SKM-1 (cell line): ENCODE results near the gene WWOX.
"Not testable (repeated sequence)": the region's sequence is repeated elsewhere in the genome, so short reads cannot be mapped to it uniquely, and the experiment has no call there.

Experiments
- DNase-seq: peaks from one replicate; lab custom pipeline; 2025; ENCODE audit not compliant: unreplicated experiment; lab: John Stamatoyannopoulos, UW

WWOX gene

GRCh38 chr16:79026117-79026516 is 926.7 kb downstream of the WWOX start:
- no peak for DNase-seq

- DNase-seq: no peak
These were observed 937.1 kb downstream of the WWOX start for GRCh38 chr16:79036541-79036940.

- DNase-seq: no peak
These were observed 938.3 kb downstream of the WWOX start for GRCh38 chr16:79037521-79038373.

- no peak for DNase-seq
These were observed 941.8 kb downstream of the WWOX start for GRCh38 chr16:79041206-79041605.

DNA sequence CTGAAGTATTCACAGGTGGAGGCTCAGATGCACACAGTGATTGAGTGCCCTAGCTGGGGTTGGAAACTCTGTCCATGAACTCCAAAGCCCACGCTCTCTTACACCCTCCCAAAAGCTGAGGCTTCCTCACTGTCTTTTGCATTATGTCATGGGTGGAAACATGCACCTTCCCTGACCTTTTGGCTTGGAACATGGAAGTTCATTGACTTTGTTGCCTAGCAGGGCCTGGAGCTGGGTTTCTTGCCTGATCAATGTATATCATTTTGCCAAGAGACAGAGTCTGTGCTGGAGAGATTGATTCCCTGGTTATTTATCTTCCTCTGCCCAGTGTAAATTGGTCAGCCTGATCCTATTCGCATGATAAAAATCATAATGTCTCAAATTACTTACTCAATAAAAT is 942.7 kb downstream of the WWOX start:
- DNase-seq: no peak

DNA sequence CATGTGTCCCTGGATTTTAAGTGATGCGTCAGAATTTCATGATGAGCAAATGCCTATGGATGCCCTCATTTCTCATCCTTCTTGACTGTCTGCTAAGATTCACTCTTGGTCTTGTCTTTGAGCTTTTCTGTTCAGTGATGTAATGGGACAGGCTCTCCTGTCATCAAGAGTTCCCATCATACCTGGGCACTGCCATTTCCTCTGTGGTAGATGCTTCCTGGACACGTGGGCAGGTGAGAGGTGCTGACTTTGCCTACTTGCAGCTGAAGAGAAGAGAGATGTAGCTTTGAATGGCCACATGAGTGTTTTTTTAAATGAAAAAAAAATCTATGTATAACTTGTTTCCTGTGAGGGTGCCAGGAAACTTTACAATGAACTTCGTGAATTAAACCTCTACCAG is 943.4 kb downstream of the WWOX start:
- DNase-seq: no peak

DNA sequence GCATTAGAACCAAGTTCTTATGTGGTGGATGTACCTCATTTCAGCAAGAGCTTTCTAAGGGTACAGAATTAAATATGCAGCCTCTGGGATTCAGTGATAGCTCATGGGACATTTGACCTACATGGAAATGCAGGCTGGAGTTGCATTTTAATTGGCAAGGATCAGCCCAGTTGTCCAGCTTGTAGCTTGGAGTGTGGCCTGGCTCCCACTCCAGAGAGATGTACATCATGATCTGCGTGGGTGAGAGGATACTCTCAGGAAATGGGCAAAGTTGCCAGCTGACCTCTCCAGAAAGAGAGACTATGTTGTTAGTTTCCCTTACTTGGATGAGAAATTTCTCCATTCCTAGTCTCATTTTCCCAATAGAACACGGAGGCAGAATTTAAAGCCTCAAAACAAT is 945.7 kb downstream of the WWOX start:
- no peak for DNase-seq

GRCh38 chr16:79047337-79047736 is 947.9 kb downstream of the WWOX start:
- DNase-seq: no peak

GRCh38 chr16:79049040-79049439 is 949.6 kb downstream of the WWOX start:
- no peak for DNase-seq

- DNase-seq: no peak
These were observed 950.6 kb downstream of the WWOX start for GRCh38 chr16:79050063-79050462.

- no peak for DNase-seq
These were observed 951.9 kb downstream of the WWOX start for GRCh38 chr16:79051313-79051712.

DNA sequence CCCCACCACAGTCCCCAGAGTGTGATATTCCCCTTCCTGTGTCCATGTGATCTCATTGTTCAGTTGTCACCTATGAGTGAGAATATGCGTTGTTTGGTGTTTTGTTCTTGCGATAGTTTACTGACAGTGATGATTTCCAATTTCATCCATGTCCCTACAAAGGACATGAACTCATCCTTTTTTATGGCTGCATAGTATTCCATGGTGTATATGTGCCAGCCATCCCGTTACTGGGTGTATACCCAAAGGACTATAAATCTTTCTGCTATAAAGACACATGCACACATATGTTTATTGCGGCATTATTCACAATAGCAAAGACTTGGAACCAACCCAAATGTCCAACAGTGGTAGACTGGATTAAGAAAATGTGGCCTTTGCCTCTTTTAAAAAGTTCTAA is 952.7 kb downstream of the WWOX start:
- not testable (repeated sequence) for DNase-seq

GRCh38 chr16:79053577-79053976 is 954.1 kb downstream of the WWOX start:
- no peak for DNase-seq

DNA sequence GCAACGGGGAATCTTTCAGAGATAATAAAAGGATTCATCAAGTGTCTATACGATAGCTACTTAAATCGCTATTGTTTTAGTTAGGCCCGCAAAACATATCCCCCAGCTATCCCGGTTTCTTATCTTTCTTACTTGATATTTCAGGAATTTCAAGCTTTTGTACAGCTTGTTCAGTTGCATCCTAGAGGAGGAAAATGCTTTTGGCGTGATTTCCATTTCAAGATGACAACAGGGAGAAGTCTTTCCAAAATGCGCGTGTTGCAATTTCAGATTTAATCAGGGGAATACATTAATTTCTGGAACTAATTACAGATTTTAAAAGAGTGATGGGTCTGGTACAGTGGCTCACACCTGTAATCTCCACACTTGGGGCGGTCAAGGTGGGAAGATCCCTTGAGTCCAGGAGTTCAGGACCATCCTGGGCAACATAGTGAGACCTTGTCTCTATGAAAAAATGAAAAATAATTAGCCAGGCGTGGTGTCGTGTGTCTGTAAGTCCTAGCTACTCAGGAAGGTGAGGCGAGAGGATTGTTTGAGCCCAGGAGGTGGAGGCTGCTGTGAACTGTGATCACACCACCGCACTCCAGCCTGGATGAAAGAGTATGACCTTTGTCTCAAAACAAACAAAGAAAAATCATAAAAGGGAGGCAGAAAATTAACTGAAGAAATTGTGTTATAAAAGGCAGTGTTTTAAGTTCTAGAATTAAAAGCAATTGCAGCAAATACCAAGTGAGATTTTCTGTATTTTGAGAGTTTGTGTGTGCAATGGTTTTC is 954.9 kb downstream of the WWOX start:
- no peak for DNase-seq

DNA sequence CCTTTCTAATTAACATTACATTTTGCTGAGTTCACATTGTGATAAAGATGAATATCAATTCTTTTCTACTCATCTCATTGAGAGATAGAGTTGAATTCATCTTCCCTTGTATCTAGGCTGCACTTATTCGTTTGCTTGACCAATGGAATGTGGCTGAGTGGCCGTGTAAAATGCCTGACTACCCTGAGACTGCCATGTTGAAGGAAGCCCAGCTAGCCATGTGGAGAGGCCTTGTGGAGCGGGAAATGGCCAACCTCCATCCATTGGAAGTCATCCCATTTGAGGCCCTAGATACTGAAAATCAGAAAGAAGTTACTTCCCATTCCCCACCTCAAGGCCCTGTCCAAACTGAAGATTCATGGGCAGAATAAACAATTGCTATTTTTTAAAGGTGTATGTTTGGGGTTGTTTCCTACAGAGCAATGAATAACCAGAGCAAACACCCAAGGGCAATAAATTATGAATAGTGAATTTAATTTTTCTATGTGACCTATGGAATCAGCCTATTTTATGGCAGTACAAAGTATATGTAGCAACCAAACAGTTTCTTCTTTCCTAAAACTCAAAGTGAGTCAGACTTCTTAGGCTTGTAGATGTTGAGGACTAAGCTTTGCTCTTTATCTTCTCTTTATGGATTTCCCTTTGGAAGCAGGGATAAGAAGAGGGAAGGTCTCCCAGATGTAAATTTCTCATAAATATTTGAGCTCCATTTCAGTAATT is 956.0 kb downstream of the WWOX start:
- no peak for DNase-seq

- DNase-seq: no peak
These were observed 961.7 kb downstream of the WWOX start for GRCh38 chr16:79061181-79061580.

- DNase-seq: no peak
These were observed 962.9 kb downstream of the WWOX start for GRCh38 chr16:79062336-79062735.

GRCh38 chr16:79062821-79063220 is 963.4 kb downstream of the WWOX start:
- DNase-seq: no peak

DNA sequence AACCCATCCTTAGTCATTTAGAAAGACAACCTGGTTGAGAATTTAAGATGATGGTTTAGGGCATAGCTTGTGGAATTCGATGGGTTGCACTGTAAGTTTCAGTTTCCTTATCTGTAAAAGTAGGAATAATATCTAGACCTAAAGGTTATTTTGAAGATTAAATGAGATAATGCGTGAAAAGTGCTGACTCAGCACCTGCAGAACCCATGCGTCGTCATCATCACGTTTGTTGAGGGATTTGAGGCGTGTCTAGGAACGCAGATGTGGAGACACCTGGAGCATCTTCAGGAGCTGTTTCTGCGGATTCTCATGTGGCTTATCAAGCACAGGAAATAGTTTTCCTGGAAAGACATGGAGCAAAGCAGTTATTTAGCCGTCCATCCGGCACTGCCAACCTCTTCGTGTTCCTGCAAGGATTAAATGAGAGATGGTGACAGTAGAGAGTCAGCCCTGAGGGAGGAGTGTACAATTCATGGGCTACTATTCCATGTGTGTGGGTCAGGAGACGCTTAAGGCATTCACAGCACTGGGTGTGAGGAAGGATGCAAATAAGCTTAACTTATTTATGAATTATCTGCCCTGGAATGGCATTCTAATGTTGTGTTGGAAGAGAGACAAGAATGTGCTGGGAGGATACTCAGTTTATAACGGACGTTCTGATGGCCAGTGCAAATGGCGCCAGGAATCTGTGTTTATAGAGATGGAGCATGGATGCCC is 965.0 kb downstream of the WWOX start:
- no peak for DNase-seq

DNA sequence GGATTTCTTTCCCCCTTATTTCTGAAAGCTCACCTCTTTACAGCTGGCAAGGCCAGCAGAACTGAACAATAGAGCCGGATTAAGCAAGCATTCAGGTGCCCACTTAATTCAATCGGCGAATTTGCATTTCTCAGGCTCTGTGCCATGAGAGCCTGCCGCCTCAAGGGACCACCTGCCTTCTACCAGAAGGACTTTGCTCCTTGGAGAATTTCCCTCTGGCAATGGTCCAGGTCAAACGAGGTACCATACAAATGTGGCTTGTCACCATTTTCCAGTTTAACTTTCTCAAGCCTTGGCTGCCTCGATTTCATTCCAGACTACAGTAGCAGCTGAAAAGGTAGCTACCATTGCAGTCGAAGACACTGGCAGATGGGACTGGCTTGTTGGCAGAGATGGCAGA is 967.1 kb downstream of the WWOX start:
- DNase-seq: no peak

- no peak for DNase-seq
These were observed 968.1 kb downstream of the WWOX start for GRCh38 chr16:79067600-79067999.
